Fibroblast of skin of left biceps (primary cell): ENCODE measurements around the gene WDCP.

ENCODE experiments used
- DNase-seq, 2 experiments: peaks; one replicate each; pipeline ENCODE4 v3.0.0-alpha.2; 2013; ENCODE audit warnings: low read depth in 2 of 2

Gene WDCP

DNA sequence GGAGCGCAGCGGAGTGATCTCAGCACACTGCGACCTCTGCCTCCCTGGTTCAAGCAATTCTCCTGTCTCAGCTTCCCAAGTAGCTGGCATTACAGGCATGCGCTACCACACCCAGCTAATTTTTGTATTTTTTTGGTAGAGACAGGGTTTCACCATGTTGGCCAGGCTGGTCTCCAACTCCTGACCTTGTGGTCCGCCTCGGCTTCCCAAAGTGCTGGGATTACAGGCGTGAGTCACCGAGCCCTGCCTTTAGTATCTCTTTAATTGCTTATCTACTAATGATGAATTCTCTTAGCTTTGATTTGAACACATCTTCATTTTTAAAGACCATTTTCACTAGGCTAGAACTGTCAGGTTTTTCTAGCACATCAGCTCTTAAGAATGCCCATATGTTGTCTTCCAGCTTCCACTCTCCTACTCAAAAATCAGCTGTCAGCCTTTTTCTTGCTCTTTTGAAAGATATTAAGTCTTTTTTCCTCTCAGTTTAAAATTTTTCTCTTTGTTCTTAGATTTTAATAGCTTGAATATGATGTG, 53.4 kb downstream of the WDCP start:
- DNase-seq, result no peak

DNA sequence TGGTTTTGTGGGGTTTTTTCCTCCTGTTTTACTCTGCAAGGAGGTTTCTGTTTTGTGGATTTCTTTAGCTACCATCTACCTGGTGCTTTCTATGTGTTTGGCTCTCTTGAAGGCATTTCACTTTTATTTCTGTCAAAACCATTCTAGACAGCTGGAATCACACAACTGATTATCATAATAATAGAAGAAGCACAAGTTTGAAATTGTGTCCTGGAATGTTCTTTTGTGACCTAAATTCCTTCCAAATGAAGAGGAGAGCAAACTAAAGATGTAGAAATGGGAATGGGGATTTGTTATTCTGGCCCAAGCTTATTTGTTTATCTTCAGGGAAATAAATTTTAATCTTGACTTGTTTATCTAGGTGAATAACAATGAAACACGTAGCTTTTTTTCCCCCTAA, 54.3 kb downstream of the WDCP start:
- no peak for DNase-seq

DNA sequence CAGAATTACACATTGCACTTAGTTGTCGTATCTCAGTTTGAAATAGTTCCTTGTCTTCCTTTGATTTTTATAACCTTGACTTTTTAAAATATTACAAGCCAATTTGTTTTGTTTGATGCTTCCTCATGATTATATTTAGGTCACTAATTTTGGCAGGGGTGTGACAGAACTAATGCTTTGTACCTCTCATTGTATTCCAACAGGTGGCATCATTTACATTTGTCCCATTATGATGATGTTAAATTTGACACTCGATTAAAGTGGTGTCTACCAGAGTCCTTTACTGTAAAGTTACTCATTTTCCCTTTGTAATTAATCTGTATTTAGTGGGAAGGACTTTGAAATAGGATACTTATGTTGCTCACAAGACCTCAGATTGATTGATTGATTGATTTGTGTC, 58.8 kb downstream of the WDCP start:
- no peak for DNase-seq
